ENCODE results near the gene BPI. TPM values are rescaled to one million over a fixed set of nuclear protein-coding genes. Genes with fewer than 3 reads are reported as not detected.

Gene BPI
- total RNA-seq, 1 donor = 1.4 TPM

DNA sequence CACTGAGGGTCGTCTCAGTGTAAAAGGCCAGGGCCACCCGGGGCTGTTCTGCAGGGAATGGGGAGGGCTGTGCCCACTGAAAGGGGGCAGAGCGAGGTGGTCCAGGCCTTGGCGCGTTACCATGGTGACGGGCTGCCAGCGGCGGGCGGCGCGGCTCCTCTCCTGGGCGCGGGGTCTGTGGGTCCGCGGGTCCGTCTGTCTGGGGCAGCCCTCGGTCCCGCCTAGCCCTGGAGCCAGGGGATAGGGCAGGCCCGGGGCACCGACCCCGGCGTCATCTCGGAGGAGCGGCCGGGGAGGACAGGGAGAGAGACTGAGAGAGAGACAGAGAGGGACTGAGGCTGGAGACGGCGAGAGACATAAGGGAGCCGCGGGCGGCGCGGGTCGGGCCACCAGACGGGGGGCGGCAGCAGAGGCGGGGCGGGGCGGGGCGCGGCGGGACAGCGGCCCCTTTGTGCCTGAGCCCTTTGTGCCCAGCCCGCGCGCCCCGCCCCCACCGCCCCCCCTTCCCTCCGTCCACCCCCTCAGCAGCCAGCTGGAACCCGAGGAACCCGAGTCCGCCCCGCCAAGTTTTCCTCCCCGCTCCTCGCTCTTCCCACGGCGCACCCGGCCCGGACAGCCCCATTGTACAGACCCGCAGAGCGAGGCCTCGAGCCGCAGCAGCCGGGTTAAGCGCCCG is 43.4 kb upstream of the BPI start, which contains the start of gene KIAA1755:
KIAA1755 (minus strand) TSS at position 358 of the 676 bp plus-strand sequence; CDS start at position 123, 235 bp downstream.
- no peak for TF ChIP-seq CTCF (IDR thresholded peaks at IDR 0.05; ENCODE audit: insufficient read depth, low read length)
- peak within 1 kb of the TSS; percentile 76 for H3K4me3 ChIP-seq (ENCODE audit: low read depth, low read length)
- peak; percentile 34 for DNase-seq (ENCODE audit: low read depth)

DNA sequence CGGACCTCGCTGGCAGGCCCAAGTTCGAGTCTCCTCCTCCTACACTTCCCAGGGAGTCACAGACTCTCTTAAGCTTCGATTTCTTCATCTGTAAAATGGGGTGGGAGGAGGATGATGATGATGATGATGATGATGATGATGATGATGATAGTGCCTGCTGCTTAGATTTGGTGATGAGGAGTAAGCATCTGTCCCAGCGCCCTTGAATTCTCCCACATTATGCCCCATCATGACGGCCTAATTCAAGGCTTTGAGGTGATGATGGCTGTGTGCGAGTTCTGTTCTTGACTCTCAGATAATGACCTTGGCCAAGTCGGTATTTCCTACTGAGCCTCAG is 42.9 kb upstream of the BPI start:
- no peak for DNase-seq (ENCODE audit: low read depth)
- peak overlapping the region; percentile 60 for H3K4me3 ChIP-seq (ENCODE audit: low read depth, low read length)
- no peak for TF ChIP-seq CTCF (IDR thresholded peaks at IDR 0.05; ENCODE audit: insufficient read depth, low read length)

GRCh38 chr20:38262931-38263330 is 41.0 kb upstream of the BPI start:
- no peak for TF ChIP-seq CTCF (IDR thresholded peaks at IDR 0.05; ENCODE audit: insufficient read depth, low read length)
- DNase-seq (ENCODE audit: low read depth) = no peak
- H3K4me3 ChIP-seq (ENCODE audit: low read depth, low read length) = no peak overlapping the region

- no peak overlapping the region for H3K4me3 ChIP-seq (ENCODE audit: low read depth, low read length)
- no peak for TF ChIP-seq CTCF (IDR thresholded peaks at IDR 0.05; ENCODE audit: insufficient read depth, low read length)
- DNase-seq (ENCODE audit: low read depth) = no peak
Observed at GRCh38 chr20:38266426-38266825, 37.5 kb upstream of the BPI start.

DNA sequence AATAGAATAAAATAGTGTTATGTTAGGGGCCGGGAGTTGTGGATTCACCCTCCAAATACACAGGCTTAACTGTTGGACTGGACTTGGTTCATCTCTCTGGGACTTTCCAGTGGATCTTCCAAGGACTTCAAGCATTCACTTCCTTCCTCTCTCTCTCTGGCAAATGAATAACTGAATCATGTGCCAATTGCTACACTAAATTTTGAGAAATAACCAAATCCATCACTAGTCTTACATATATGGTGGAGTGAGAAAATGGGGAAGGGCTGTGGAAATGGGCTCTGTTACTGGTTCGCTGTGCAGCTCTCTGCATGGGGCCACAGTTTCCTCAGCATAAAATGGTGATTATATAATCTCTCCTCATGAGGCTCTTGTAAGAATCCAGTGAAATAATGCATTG is 36.7 kb upstream of the BPI start:
- TF ChIP-seq CTCF (IDR thresholded peaks at IDR 0.05; ENCODE audit: insufficient read depth, low read length) = no peak
- H3K4me3 ChIP-seq (ENCODE audit: low read depth, low read length) = no peak overlapping the region
- peak; percentile 56 for DNase-seq (ENCODE audit: low read depth)

DNA sequence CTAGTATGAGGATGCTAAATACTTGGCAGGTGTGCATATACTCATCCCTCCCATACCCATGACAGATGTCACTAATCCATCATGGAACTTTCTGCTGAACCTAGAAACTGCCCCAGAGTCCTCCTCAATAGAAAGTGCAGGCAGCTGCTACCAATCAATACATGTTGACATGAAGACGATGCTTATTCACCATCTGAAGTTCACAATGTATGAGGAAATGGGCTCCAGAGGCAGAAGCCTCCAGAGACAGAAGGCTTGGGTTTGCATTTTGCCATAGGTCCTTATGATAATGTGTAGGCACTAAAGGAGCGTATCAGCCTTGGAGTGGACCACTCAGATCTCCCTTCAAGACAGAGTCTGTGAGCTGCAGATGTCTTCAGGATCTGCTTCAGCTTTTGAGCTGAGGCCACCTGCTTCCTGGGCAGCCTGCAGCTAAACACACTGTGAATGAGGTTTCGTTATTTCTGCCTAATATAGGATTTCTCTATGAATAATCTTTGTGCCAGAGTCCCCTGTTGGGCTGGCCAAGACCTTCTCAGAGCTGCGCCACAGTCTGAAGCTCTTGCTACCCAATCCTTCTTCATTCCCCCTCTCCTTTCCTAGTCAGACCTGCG is 35.9 kb upstream of the BPI start:
- DNase-seq (ENCODE audit: low read depth) = no peak
- no peak for TF ChIP-seq CTCF (IDR thresholded peaks at IDR 0.05; ENCODE audit: insufficient read depth, low read length)
- no peak overlapping the region for H3K4me3 ChIP-seq (ENCODE audit: low read depth, low read length)

Measured in fibroblast of the aortic adventitia (primary cell).